SKM-1 treated with dmso at 0.1 percent for 144 hours (cell line): ENCODE measurements around the gene CAMTA1.

ENCODE experiments used
- DNase-seq: peaks from one replicate; lab custom pipeline; 2025; ENCODE audit not compliant: unreplicated experiment; lab: John Stamatoyannopoulos, UW

CAMTA1 gene

DNA sequence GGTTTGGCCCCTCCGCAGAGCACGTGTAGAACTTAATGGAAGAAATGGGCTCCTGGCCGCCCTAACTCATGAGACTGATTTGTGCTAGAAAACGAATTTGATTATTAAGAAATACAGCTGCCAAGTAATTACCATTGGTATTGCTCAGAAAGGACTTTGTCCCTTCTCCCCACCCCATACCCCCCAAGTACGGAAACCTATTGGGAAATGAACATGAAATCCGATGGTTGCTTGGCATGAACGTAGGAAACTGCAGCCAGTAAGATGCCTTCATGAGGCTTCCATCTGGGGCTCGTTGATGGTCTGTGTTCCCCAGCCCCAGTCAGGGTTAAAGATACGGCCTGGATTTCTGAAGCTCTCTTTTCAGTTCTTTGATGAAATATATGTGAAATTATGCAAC lies 1020.2 kb downstream of the CAMTA1 start:
- no peak for DNase-seq

DNA sequence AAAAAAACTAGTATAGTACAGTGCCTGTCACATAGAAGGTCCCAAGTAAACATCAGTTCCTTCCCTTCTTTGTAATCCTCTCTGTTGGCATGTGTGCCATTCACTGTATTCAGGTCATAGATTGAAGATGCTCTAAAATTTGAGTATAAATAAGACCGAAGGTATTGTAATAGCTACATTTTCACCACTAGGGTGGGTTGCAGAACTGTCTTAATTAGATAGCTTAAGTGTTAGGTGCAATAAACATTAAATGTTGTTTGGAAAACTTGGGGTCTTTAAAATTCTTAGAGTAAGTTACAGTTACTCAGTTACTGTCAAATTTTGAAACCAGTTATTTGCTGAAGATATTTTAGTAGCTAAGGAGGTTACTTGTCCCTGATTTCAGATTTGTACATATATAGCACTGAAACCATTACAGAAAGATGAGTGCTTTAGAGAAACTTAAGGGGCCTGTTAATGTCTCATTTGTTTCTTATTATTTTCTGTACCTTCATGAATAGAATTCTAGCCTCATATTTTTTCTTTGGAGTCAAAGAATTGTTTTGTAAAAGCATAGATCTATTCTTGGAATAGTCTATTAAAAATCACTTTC lies 1023.1 kb downstream of the CAMTA1 start:
- DNase-seq, result peak; percentile 28

DNA sequence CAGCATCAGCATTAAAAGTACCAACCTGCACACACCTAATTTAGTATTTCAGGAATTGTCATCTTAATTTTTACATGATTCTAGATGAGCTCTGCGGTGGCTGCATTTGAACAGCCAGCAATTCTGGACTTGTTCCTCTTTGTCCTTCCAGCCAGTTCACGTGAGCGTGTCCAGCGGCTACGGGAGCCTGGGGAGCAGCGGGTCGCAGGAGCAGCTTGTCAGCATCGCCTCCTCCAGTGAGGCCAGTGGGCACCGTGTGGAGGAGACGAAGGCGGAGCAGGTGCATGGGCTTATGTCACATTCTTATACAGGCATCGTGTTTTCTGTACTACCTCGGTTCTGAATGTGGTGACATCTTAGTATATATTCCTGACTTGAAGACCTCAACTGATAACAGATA lies 1024.5 kb downstream of the CAMTA1 start:
- no peak for DNase-seq

DNA sequence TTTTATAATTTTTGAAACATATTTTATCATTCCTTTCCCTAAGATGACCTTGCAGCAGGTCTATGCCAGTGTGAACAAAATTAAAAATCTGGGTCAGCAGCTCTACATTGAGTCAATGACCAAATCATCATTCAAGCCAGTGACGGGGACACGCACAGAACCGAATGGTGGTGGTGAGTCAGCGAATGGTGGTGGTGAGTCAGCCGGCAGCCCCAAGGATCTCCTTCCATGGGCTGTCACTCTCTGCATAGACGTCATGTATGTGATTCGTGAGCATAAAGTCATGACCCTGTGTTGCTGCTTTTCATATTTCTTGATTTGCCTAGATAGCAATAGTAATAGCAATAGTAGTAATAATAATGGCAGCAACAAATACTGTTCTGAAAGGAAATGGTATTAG lies 1025.1 kb downstream of the CAMTA1 start:
- DNase-seq, result no peak

DNA sequence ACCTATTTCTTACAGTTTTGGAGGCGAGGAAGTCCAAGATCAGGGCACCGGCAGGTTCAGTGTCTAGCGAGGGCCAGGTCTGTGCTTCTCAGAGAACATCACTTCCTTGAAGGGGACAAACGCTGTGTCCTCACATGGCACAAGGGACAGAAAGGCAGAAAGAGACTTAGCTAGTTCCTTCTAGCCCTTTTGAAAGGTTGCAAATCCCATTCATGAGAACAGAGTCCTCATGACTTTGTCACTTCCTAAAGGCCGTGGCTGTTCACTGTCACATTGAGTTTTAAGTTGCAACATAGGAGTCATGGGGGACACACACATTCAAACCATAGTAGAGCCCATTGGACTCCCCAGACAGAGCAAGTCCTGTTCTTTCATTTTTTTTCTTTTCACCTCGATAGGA lies 1026.2 kb downstream of the CAMTA1 start:
- no peak for DNase-seq

DNA sequence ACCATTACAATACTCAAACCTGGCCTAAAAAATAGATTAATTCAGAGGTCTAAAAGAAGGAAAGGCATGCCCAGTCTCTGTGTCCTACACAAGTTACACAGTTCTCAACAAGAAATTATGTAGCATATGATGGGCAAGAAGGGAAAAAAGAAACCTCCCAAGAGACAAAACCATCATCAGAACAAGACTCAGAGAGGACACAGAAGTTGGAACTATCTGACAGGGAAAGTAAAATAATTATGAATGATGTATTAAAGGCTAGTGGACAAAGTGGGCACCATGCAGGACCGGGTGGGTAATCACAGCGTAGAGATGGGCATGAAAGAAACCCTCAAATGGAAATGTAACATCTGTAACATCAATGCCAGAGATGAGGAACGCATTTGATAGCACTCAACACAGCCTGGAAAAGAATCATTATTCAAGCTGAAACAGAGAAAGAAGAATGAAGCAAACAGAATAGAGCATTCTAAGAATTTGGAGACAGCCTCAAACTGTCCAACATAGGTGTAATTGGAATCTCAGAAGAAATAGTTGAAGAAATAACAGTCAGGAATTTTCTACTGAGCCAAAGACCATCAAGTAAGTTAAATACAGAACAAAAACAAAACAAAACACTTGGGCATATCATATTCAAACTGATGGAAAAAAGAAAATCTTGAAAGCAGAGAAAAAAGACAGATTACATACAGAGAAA lies 1028.6 kb downstream of the CAMTA1 start:
- no peak for DNase-seq
